ENCODE results near the gene EML1. TPM values are rescaled to one million over a fixed set of nuclear protein-coding genes. Genes with fewer than 3 reads are reported as not detected.

Gene EML1
- total and polyA plus RNA-seq, 3 donors from 2014 or later, result 18.1 to 22.7 (median 22.0) TPM

- TF ChIP-seq CTCF (IDR thresholded peaks at IDR 0.05) (no peak), POLR2A (IDR thresholded peaks at IDR 0.05) (no peak)
Measured at GRCh38 chr14:99971087-99971940, 178.1 kb downstream of the EML1 start.

GRCh38 chr14:99971941-99972747, 178.9 kb downstream of the EML1 start:
- H3K36me3 ChIP-seq (ENCODE audit: low read depth, missing control alignments), result no peaks in the 10 kb centered on the region
- TF ChIP-seq CTCF (IDR thresholded peaks at IDR 0.05) (no peak), POLR2A (IDR thresholded peaks at IDR 0.05) (no peak)
- peak overlapping the region; percentile 77 to 82 for H3K4me3 ChIP-seq
- peak overlapping the region; percentile 67 to 80 for H3K27ac ChIP-seq
- no peaks in the 10 kb centered on the region for H3K9me3 ChIP-seq
- no peaks in the 10 kb centered on the region for H3K27me3 ChIP-seq
- 0 to 2% methylated on average over 23 to 31 of the region's 79 CpGs for WGBS, 2 donors
- intact Hi-C loops (cut with DNase I; ENCODE audit: low total_unique reads), result loop anchor here (5.0 kb wide), 1 partner anchor 220 kb away; no protein-coding TSS in a partner anchor
- peaks cover 26% of the 10 kb centered on the region for H3K4me1 ChIP-seq
- no peak for DNase-seq

More at GRCh38 chr14:99971087-99971940, 178.1 kb downstream of the EML1 start:
- H3K4me3 ChIP-seq, result peak overlapping the region; percentile 71 to 77
- H3K4me1 ChIP-seq, result peaks cover 34% of the 10 kb centered on the region
- H3K9me3 ChIP-seq, result no peaks in the 10 kb centered on the region
- no peaks in the 10 kb centered on the region for H3K27me3 ChIP-seq
- 4 to 20% methylated on average over 1 to 81 of the region's 117 CpGs for WGBS, 2 donors
- H3K36me3 ChIP-seq (ENCODE audit: low read depth, missing control alignments), result no peaks in the 10 kb centered on the region
- intact Hi-C loops (cut with DNase I; ENCODE audit: low total_unique reads), result loop anchor here (5.0 kb wide), 1 partner anchor 221 kb away; no protein-coding TSS in a partner anchor
- H3K27ac ChIP-seq, result peak overlapping the region; percentile 80
- DNase-seq, result peak; percentile 94

GRCh38 chr14:99972748-99973466, 179.7 kb downstream of the EML1 start:
- WGBS, 2 donors, result 24 to 39% methylated on average over 11 of the region's 11 CpGs
- no peaks in the 10 kb centered on the region for H3K27me3 ChIP-seq
- H3K9me3 ChIP-seq, result no peaks in the 10 kb centered on the region
- H3K27ac ChIP-seq, result peak overlapping the region in 1 of 2 donors; percentile 80
- intact Hi-C loops (cut with DNase I; ENCODE audit: low total_unique reads), result loop anchor here (5.0 kb wide), 1 partner anchor 219 kb away; no protein-coding TSS in a partner anchor
- DNase-seq, result no peak
- no peak for TF ChIP-seq POLR2A (IDR thresholded peaks at IDR 0.05)
- no peak for TF ChIP-seq CTCF (IDR thresholded peaks at IDR 0.05)
- H3K36me3 ChIP-seq (ENCODE audit: low read depth, missing control alignments), result no peaks in the 10 kb centered on the region
- peaks cover 18% of the 10 kb centered on the region for H3K4me1 ChIP-seq
- peak overlapping the region; percentile 77 to 82 for H3K4me3 ChIP-seq

- TF ChIP-seq CTCF (IDR thresholded peaks at IDR 0.05) (no peak), POLR2A (IDR thresholded peaks at IDR 0.05) (no peak)
- Histone ChIP-seq H3K36me3 (ENCODE audit: low read depth, missing control alignments) (no peaks in the 10 kb centered on the region), H3K27ac (no peak overlapping the region), H3K9me3 (no peaks in the 10 kb centered on the region), H3K4me1 (no peaks in the 10 kb centered on the region), H3K27me3 (no peaks in the 10 kb centered on the region), H3K4me3 (no peak overlapping the region)
- DNase-seq, result no peak
- intact Hi-C loops (cut with DNase I; ENCODE audit: low total_unique reads), result no loop called here
Measured at GRCh38 chr14:99975190-99975589, 182.0 kb downstream of the EML1 start.
